GM10248 (cell line): ENCODE measurements around the gene ETFB.
A peak's percentile ranks its signal among the peaks of the same experiment; 100 is the strongest.

Source experiments
- CTCF ChIA-PET: fragments of 300-600 bp; sonication (Branson Sonifier 250); formaldehyde crosslinking; extraction: SDS; loops from one replicate; lab custom pipeline; 2021; ENCODE audit warnings: antibody characterized with exemption; lab: Yijun Ruan, JAX
- POLR2A ChIA-PET: fragments of 350-650 bp; sonication (Branson Sonifier 250); formaldehyde crosslinking; extraction: SDS; loops from one replicate; lab custom pipeline; 2020; ENCODE audit warnings: antibody characterized with exemption; lab: Yijun Ruan, JAX
- DNase-seq: peaks from one replicate; pipeline ENCODE4 v3.0.0; 2012; ENCODE audit errors: extremely low spot score
- TF ChIP-seq, protein P1 (sequence below): IDR thresholded peaks from 2 replicates; pipeline ENCODE4 v1.5.1; 2012; ENCODE audit warnings: mild to moderate bottlenecking, low read depth; ENCODE audit errors: extremely low read depth, missing control alignments, control extremely low read depth

ETFB gene

DNA sequence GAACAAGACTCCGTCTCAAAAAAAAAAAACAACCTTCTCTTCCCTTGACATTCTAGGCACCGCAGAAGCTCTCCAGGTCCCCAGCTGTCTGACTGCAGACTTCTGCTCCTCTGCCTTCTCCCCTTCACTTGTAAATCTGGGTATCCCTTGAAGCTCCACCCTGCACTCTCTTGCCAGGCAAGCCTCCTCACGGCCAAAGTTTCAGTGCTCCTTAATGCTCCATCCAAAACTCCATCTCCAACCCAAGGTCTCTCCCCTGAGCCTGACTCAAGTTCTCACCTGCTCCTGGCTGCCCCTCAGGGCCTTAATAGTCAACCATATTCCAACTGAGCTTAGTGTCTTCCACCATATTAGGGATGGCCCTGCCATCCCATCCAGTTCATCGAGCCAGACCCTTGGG is 4.0 kb upstream of the ETFB start:
- DNase-seq = no peak
- TF ChIP-seq, protein P1, sequence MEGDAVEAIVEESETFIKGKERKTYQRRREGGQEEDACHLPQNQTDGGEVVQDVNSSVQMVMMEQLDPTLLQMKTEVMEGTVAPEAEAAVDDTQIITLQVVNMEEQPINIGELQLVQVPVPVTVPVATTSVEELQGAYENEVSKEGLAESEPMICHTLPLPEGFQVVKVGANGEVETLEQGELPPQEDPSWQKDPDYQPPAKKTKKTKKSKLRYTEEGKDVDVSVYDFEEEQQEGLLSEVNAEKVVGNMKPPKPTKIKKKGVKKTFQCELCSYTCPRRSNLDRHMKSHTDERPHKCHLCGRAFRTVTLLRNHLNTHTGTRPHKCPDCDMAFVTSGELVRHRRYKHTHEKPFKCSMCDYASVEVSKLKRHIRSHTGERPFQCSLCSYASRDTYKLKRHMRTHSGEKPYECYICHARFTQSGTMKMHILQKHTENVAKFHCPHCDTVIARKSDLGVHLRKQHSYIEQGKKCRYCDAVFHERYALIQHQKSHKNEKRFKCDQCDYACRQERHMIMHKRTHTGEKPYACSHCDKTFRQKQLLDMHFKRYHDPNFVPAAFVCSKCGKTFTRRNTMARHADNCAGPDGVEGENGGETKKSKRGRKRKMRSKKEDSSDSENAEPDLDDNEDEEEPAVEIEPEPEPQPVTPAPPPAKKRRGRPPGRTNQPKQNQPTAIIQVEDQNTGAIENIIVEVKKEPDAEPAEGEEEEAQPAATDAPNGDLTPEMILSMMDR = no peak
- CTCF ChIA-PET = interaction anchor here (1.1 to 3.4 kb wide), 4 partner anchors 9 to 51 kb away, joined by 3 to 9 read pairs (median 5); no protein-coding TSS in a partner anchor
- POLR2A ChIA-PET = no interaction called here

DNA sequence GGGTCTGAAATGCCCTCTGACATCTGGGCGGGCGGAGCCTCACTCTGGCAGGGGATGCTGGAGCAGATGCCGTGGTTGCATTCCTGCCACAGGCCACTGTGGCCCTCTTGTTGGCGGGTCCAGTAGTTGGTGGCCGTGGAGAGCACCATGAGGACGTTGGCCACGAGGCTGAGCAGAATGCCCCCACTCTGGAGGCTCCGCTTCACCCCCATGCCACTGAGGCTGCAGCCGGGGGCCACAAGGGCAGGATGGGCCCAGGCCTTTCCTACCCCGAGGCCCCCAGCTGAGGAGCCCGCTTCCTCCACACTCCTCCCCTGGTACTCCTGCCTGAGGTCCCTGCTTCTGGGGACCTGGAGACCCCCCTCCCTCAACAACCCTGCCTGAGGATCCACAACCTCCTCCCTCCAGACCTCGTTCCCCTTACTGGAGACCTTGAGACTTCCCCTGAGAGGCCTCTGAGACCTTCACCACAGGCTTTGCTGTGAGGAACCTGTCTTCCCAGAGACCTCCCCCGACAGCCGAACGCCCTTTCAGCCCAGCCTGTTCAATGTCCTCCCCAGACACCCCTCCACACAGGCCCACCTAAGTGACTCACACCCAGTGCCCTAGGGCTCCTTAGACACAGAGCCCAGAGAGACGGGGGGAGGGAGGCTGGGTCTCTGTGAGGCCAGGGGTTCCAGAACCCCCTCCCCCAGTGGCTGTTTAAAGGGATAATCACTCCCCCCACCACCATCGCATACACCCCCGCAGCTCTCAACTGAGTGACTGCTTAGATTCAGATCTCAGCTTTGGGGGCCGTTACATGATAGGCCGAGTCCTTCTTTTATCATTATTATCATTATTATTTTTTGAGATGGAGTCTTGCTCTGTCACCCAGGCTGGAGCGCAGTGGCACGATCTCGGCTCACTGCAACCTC is 2.4 kb upstream of the ETFB start, which contains the start of gene CLDND2:
TSS of gene CLDND2 (minus strand) at position 638 of the 917 bp plus-strand sequence. CDS start at position 212, 426 bp downstream.
- ChIA-PET POLR2A (interaction anchor here (1.1 to 1.9 kb wide), 3 partner anchors 27 to 49 kb away, joined by 7 to 11 read pairs (median 10); partner anchors contain the start of gene SIGLEC10), CTCF (interaction anchor here (1.0 to 1.9 kb wide), 9 partner anchors 9 to 68 kb away, joined by 3 to 8 read pairs (median 6); partner anchors contain the start of gene SIGLEC10)
- DNase-seq = no peak
- TF ChIP-seq, protein P1 = no peak

DNA sequence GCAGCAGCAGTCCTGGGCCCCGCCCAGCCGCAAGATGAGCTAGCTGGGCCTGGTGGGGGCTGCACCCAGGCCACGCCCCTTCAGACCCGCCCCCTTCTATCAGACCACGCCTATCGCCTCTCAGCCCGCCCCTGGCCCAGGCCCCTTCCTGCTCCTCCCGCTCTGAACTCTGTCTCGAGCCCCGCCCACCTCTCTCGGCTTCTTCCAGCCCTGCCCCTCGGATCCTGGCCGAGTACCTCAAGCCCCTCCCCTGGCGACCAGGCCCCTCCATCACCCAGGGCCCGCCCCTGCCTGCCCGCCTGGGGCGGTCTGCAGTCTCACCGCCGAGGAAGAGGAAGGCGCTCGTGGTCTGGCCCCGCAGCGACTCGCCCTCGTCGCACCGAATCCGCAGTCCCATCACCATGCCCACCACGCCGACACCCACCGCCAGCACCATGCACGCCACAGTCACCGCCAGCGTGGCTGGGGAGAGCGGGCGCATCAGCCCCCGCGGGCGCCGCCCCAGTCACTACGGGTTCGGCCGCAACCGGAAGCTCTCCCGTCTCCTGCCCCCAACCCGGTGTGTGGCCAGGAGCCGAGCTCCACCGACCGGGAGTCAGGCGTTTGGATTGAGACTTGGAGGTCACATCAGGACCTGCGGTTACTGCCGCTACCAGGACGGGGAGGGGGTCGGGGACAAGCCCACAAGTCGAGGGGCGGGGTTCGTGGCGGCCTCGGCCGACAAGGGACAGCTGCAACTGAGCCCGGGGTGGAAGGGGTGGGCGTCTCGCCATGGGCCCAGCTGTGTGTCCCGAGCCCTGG is 1.6 kb upstream of the ETFB start:
- peak; percentile 99 for DNase-seq
- CTCF ChIA-PET = interaction anchor here (1.0 to 1.7 kb wide), 9 partner anchors 8 to 69 kb away, joined by 3 to 8 read pairs (median 6); partner anchors contain the start of gene SIGLEC10
- TF ChIP-seq, protein P1 = no peak
- POLR2A ChIA-PET = interaction anchor here (0.6 to 1.9 kb wide), 6 partner anchors 22 to 346 kb away, joined by 3 to 11 read pairs (median 8); partner anchors contain the start of gene SIGLEC10

DNA sequence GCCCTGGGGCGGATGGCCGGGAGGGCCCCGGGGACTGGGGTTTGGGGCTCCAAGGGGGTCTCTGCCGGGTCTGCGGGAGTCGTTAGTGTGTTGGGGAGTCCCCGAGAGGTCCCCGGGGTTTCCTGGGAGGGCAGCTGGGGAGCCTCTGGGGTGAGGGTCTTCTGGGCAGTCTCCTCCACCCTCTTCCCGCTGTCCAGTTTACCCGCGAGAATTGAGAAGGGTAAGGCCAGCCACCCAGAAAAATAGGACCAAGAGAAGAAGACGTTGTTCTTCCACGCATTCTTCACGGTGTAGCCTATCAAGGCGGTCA is 1.0 kb upstream of the ETFB start:
- TF ChIP-seq, protein P1 = no peak
- DNase-seq = no peak
- ChIA-PET CTCF (interaction anchor here (1.0 to 1.7 kb wide), 7 partner anchors 24 to 70 kb away, joined by 4 to 8 read pairs (median 6); no protein-coding TSS in a partner anchor), POLR2A (interaction anchor here (0.6 to 1.9 kb wide), 4 partner anchors 22 to 50 kb away, joined by 3 to 11 read pairs (median 8); partner anchors contain the start of gene SIGLEC10)

DNA sequence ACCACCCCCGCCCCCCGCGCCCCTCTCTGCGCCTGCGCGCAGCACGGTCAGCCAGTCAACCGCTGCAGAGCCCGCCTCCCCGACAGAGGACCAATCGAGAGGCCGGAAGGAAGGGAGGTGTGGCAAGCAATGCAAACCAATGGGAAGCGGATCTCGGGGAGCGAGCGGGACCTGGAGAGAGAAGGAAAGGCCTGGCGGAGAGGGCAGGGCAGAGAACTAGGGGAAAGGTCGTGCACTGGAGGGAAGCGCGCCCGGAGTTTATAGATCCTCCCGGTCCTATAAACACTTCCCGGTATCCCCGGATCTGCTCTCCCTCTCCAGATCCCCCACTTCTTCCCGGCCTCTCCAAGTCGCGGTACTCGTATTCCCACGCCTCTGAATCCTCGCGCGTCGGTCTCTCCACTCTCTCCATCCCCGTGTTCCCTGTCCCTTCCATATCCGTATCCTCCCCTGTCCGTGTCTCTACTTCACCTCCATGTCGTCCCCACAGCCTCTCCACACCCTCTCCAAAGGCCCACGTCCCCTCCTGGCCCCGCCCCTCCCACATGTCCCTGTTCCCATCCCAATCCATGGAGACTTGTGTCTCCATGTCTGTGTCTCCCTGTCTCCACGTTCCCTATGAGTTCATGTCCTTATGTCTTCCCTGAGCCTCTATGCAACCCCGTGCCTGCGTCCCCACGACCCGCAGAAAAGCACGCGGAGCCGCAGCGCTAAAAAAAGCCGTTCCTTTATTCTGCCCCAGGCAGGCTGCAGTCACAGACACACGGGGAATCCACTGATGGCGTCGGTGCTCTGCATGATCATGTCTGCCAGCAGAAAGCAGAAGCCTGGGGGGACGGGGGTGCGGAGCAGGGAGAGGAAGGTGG is 434 bp upstream of the ETFB start:
- peak; percentile 97 for DNase-seq
- ChIA-PET POLR2A (interaction anchor here (1.9 kb wide), 1 partner anchor 51 kb away, joined by 11 read pairs; the partner anchor contains the start of gene SIGLEC10), CTCF (interaction anchor here (1.0 to 2.1 kb wide), 5 partner anchors 10 to 294 kb away, joined by 3 to 8 read pairs (median 4); no protein-coding TSS in a partner anchor)
- TF ChIP-seq, protein P1 = no peak
